Measurements from ENCODE around the gene FYB2.

The FYB2 gene

GRCh38 chr1:56710646-56711045 lies 108.6 kb downstream of the FYB2 start:
- no peak for DNase-seq

- DNase-seq: no peak
Observed at GRCh38 chr1:56709995-56710394, 109.2 kb downstream of the FYB2 start.

GRCh38 chr1:56709269-56709880 lies 109.8 kb downstream of the FYB2 start:
- DNase-seq: peak; percentile 74

DNA sequence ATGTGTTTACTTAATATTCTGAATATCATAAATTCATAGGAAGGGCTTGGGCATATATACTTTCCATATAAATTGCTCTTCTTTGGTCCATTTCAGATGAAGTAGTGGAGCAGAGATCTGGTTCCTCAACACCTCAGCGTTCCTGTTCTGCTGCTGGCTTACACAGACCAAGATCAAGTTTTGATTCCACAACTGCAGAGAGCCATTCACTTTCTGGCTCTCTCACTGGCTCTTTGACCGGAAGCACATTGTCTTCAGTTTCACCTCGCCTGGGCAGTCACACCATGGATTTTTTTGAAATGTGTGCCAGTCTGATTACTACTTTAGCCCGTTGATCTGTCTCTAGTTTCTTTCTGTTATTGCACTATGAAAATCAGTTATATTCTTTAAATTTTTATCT lies 111.8 kb downstream of the FYB2 start:
- DNase-seq: no peak

- no peak for DNase-seq
Observed at GRCh38 chr1:56703747-56704146, 115.5 kb downstream of the FYB2 start.

GRCh38 chr1:56696663-56697062 lies 122.5 kb downstream of the FYB2 start:
- DNase-seq: no peak

DNA sequence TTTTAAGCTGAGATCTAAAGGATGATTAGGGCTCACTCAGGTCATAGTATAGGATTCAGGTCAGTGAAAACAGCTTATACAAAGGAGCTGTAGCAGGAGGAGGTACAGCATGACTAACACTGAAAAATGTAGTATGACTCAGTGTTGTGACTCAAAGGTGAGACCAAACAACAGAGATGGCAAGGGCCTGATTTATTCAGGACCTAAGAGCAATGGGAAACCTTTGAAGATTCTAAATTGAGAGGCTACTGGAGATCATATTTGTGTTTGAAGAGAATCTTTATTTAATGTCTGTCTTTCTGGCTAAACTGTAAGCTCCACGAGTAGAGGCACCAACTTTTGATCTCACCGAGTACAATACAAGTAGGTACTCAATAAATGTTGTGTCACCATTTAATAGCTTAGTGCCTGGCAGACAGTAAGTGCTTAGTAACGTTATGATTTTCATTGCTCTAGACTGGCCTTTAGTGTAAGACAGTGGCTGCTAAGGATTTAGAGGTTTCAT lies 130.6 kb downstream of the FYB2 start:
- DNase-seq: no peak

DNA sequence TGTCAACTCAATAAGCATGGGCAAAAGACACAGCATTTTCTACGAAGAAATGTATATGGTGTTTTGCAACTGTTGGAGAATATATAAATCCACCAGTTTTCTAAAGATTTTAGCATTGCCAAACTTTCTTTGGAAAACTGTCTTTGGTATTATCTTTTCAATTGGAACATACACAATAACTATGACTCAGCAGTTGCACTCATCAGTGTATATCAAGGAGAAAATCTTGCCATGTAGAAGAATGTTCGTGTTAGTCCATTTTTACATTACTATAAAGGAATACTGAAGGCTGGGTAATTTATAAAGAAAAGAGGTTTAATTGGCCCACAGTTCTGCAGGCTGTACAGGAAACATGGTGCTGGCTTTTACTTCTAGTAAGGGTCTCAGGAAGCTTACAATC lies 133.0 kb downstream of the FYB2 start:
- DNase-seq: no peak

GRCh38 chr1:56683569-56683968 lies 135.6 kb downstream of the FYB2 start:
- no peak for DNase-seq

GRCh38 chr1:56676571-56677035 lies 142.6 kb downstream of the FYB2 start:
- no peak for DNase-seq

GRCh38 chr1:56675763-56676162 lies 143.4 kb downstream of the FYB2 start:
- DNase-seq: no peak

DNA sequence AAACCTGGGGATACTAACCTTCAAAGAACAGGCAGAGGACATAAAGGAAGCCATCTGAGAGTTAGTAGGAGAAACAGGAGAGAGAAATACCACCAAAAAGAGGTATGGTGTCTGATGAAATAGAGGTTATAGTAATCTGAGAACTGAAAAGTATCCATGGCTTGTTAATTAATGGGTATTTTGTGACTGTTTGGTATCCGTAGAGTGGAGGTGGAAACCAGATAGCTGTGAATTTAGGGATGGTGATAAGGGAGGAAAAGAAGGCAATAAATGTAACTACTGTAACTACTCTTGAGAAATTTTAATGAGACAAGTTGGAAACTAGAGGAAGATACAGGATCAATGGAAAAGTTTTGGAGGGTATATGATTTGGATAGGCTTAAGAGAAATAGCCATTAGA lies 146.6 kb downstream of the FYB2 start:
- no peak for DNase-seq

GRCh38 chr1:56671542-56671941 lies 147.7 kb downstream of the FYB2 start:
- no peak for DNase-seq

- DNase-seq: no peak
Observed at GRCh38 chr1:56671085-56671484, 148.1 kb downstream of the FYB2 start.

GRCh38 chr1:56670350-56670749 lies 148.9 kb downstream of the FYB2 start:
- no peak for DNase-seq

Data from hematopoietic multipotent progenitor cell treated with erythropoietin and hydrocortisone succinate and interleukin-3 and kit ligand, for 8 days (in vitro differentiated cells).